ENCODE data around the gene NAV3.

- no peak for TF ChIP-seq CTCF (IDR thresholded peaks at IDR 0.05)
- TF ChIP-seq POLR2AphosphoS5 (IDR thresholded peaks at IDR 0.05): no peak
- TF ChIP-seq POLR2A (IDR thresholded peaks at IDR 0.05): no peak
Measured at GRCh38 chr12:77914081-77914488, 83.4 kb downstream of the NAV3 start.
